Suprapubic skin (tissue), 4 donors: Measurements from ENCODE around the gene USP32. TPM values are rescaled to one million over a fixed set of nuclear protein-coding genes. Genes with fewer than 3 reads are reported as not detected.
A peak's percentile ranks its signal among the peaks of the same experiment; 100 is the strongest.

ENCODE experiments used
- DNase-seq, 2 donors: peaks; one replicate each; pipeline ENCODE4 v3.0.0-alpha.2; 2019; ENCODE audit warnings: low spot score in 2 of 2
- H3K27ac ChIP-seq: fragments of 200-600 bp; sonication (generic); one replicate; pipeline ENCODE4 v1.5.1; 2019
- H3K27me3 ChIP-seq: fragments of 200-600 bp; sonication (generic); one replicate; pipeline ENCODE4 v1.5.1; 2019
- H3K36me3 ChIP-seq: fragments of 200-600 bp; sonication (generic); one replicate; pipeline ENCODE4 v1.5.1; 2019
- H3K4me1 ChIP-seq: fragments of 200-600 bp; sonication (generic); one replicate; pipeline ENCODE4 v1.5.1; 2019
- H3K4me3 ChIP-seq: fragments of 200-600 bp; sonication (generic); one replicate; pipeline ENCODE4 v1.5.1; 2019; ENCODE audit warnings: mild to moderate bottlenecking
- H3K9me3 ChIP-seq: fragments of 200-600 bp; sonication (generic); one replicate; pipeline ENCODE4 v1.5.1; 2019
- EP300 ChIP-seq: sonication (generic); formaldehyde crosslinking; IDR thresholded peaks from one replicate; pipeline ENCODE4 v1.6.1; 2017; ENCODE audit warnings: antibody characterized with exemption
- POLR2A ChIP-seq, 2 donors: fragments of 450-650 bp; IDR thresholded peaks; one replicate each; pipeline ENCODE4 v1.6.1; 2017; ENCODE audit warnings: antibody characterized with exemption in 2 of 2, mild to moderate bottlenecking in 2 of 2, moderate library complexity in 2 of 2
- POLR2AphosphoS5 ChIP-seq, 3 donors: sonication (generic); formaldehyde crosslinking; IDR thresholded peaks; one replicate each; pipeline ENCODE4 v1.6.1; 2017; ENCODE audit warnings: antibody characterized with exemption in 3 of 3
- WGBS: methylation state at CpG from one replicate; pipeline ENCODE4 v1.1.5; 2018; 5-methylcytosine and 5-hydroxymethylcytosine counted together
- total RNA-seq, 4 donors: library from RNA; depleted of rRNA; stranded (reverse); fragments of >200 nt; gene quantifications; one replicate each; pipeline ENCODE4 v1.1.0, GENCODE V29; 2016
- TF ChIP-seq, protein P1 (sequence below), 2 donors: fragments of 200-600 bp in 1 of 2; fragments of 450-650 bp in 1 of 2; sonication (generic) in 1 of 2; IDR thresholded peaks; one replicate each; pipeline ENCODE4 v1.5.1; 2016 to 2019; ENCODE audit warnings: antibody characterized with exemption in 2 of 2, mild to moderate bottlenecking in 1 of 2, moderate library complexity in 1 of 2

USP32 gene
- total RNA-seq, 4 donors from 2014 or later: 58.3 to 74.5 (median 62.0) TPM

DNA sequence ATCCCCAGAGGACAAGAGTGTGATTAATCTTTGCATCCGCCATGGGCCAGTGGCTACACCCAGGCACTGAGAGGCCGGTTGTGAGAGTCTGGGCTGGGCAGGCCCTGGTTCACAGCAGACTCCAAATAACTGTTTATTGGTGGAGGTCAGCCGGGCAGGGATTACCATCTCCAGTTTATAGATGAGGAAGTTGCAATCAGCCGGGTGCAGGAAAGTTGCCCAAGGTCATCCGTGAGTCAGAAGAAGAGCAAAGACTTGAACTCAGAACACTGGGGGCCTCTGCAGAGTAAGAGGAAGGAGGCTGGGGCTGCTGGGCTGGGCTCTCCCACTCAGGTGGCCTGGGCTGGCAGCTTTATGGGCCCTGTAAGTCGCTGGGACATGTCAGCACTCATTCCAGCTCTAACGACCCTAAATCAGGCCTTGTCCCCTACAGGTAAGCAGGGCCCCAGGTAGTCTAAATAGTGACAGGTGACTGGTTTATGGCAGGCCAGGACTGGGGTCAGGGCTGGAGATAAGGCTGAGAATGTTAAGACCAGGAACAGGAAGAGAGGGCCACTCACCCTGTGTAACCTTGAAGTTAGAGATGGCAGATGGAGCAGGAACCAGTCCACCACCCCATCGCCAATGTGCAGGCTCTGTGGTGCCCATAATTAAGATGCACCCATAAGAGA, 244.2 kb downstream of the USP32 start:
- H3K4me1 ChIP-seq: peaks cover 24% of the 10 kb centered on the region
- H3K27me3 ChIP-seq: peaks cover 84% of the 10 kb centered on the region
- no peak overlapping the region for H3K4me3 ChIP-seq
- TF ChIP-seq, protein P1, sequence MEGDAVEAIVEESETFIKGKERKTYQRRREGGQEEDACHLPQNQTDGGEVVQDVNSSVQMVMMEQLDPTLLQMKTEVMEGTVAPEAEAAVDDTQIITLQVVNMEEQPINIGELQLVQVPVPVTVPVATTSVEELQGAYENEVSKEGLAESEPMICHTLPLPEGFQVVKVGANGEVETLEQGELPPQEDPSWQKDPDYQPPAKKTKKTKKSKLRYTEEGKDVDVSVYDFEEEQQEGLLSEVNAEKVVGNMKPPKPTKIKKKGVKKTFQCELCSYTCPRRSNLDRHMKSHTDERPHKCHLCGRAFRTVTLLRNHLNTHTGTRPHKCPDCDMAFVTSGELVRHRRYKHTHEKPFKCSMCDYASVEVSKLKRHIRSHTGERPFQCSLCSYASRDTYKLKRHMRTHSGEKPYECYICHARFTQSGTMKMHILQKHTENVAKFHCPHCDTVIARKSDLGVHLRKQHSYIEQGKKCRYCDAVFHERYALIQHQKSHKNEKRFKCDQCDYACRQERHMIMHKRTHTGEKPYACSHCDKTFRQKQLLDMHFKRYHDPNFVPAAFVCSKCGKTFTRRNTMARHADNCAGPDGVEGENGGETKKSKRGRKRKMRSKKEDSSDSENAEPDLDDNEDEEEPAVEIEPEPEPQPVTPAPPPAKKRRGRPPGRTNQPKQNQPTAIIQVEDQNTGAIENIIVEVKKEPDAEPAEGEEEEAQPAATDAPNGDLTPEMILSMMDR (IDR thresholded peaks at IDR 0.05): no peak
- TF ChIP-seq POLR2A (IDR thresholded peaks at IDR 0.05): no peak
- TF ChIP-seq POLR2AphosphoS5 (IDR thresholded peaks at IDR 0.05): no peak
- no peak for TF ChIP-seq EP300
- DNase-seq: no peak
- 68% methylated on average over 7 of the region's 8 CpGs for WGBS
- H3K27ac ChIP-seq: no peak overlapping the region
- no peaks in the 10 kb centered on the region for H3K36me3 ChIP-seq
- no peaks in the 10 kb centered on the region for H3K9me3 ChIP-seq

- WGBS: 64% methylated on average over 2 of the region's 2 CpGs
- H3K27me3 ChIP-seq: peaks cover 74% of the 10 kb centered on the region
Observed at GRCh38 chr17:60146206-60146605, 245.7 kb downstream of the USP32 start.

GRCh38 chr17:60145006-60145935, 246.7 kb downstream of the USP32 start:
- no peak for TF ChIP-seq EP300
- TF ChIP-seq, protein P1 (IDR thresholded peaks at IDR 0.05): no peak
- no peak for TF ChIP-seq POLR2A (IDR thresholded peaks at IDR 0.05)
- TF ChIP-seq POLR2AphosphoS5 (IDR thresholded peaks at IDR 0.05): no peak
- Histone ChIP-seq H3K36me3 (no peaks in the 10 kb centered on the region), H3K4me1 (peaks cover 36% of the 10 kb centered on the region), H3K27ac (no peak overlapping the region), H3K4me3 (no peak overlapping the region), H3K27me3 (peaks cover 74% of the 10 kb centered on the region), H3K9me3 (no peaks in the 10 kb centered on the region)
- DNase-seq: no peak
- WGBS: 40% methylated on average over 17 of the region's 17 CpGs

More at GRCh38 chr17:60146206-60146605, 245.7 kb downstream of the USP32 start:
- DNase-seq: no peak
- Histone ChIP-seq H3K9me3 (no peaks in the 10 kb centered on the region), H3K4me3 (no peak overlapping the region), H3K36me3 (no peaks in the 10 kb centered on the region), H3K4me1 (peaks cover 38% of the 10 kb centered on the region), H3K27ac (no peak overlapping the region)
- no peak for TF ChIP-seq EP300
- TF ChIP-seq, protein P1 (IDR thresholded peaks at IDR 0.05): no peak
- TF ChIP-seq POLR2A (IDR thresholded peaks at IDR 0.05): no peak
- TF ChIP-seq POLR2AphosphoS5 (IDR thresholded peaks at IDR 0.05): no peak

DNA sequence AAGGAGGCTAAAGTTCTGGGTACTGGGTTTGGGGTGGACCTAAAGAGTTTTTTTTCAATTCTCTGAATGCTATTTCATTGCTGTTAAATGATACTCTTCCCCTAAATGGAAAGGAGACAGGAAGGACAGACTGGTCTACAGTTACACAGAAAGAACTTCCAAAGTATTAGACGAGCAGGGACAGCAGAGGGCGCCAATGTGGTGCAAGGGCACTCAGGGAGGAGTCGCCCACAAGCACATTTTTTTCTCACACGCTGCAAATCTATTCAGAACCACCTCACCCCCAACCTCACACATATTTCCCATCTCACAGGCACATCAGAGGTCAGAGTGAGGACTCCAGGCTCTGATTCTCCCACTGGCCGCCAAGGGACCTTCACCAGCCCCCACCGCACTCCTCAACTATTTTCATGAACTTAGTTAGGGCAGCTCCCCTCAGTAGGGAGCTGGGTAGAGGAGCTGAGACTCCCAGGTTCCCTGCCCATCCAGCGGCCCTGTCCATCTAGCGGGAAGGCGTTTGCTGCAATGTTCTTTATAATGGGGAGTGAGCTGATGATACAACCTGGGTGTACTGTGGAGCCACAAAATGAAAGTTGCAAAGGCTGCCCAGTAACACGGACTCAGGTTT, 248.9 kb downstream of the USP32 start:
- Histone ChIP-seq H3K4me3 (no peak overlapping the region), H3K27me3 (peaks cover 74% of the 10 kb centered on the region), H3K4me1 (peaks cover 38% of the 10 kb centered on the region), H3K36me3 (no peaks in the 10 kb centered on the region), H3K9me3 (no peaks in the 10 kb centered on the region), H3K27ac (no peak overlapping the region)
- WGBS: 6% methylated on average over 10 of the region's 10 CpGs
- DNase-seq: peak in 1 of 2 donors; percentile 80
- TF ChIP-seq, protein P1 (IDR thresholded peaks at IDR 0.05): peak in 1 of 2 donors; percentile 65
- no peak for TF ChIP-seq POLR2AphosphoS5 (IDR thresholded peaks at IDR 0.05)
- TF ChIP-seq POLR2A (IDR thresholded peaks at IDR 0.05): no peak
